IPS-18a (cell line): ENCODE data around the gene NAV3.

Experiments used
- H3K27ac ChIP-seq: one replicate; pipeline ENCODE4 v1.5.1; 2013; ENCODE audit warnings: low read length
- H3K27me3 ChIP-seq: one replicate; pipeline ENCODE4 v1.6.1; 2013; ENCODE audit warnings: mild to moderate bottlenecking, low read length; ENCODE audit not compliant: control insufficient read depth, insufficient read depth
- H3K36me3 ChIP-seq: one replicate; pipeline ENCODE4 v1.6.1; 2013; ENCODE audit warnings: low read depth, low read length; ENCODE audit not compliant: control insufficient read depth
- H3K4me1 ChIP-seq: one replicate; pipeline ENCODE4 v1.6.1; 2013; ENCODE audit warnings: low read depth, low read length; ENCODE audit not compliant: control insufficient read depth
- H3K4me3 ChIP-seq: one replicate; pipeline ENCODE4 v1.5.1; 2013; ENCODE audit warnings: low read length
- H3K9ac ChIP-seq: one replicate; pipeline ENCODE4 v1.6.1; 2013; ENCODE audit warnings: mild to moderate bottlenecking, low read length, moderate library complexity
- H3K9me3 ChIP-seq: one replicate; pipeline ENCODE4 v1.6.1; 2013; ENCODE audit warnings: low read depth, low read length; ENCODE audit not compliant: control insufficient read depth

The NAV3 gene

GRCh38 chr12:77928078-77928477 lies 97.4 kb downstream of the NAV3 start:
- H3K4me1 ChIP-seq, result peaks cover 14% of the 10 kb centered on the region
- no peak overlapping the region for H3K27ac ChIP-seq
- no peak overlapping the region for H3K9ac ChIP-seq

GRCh38 chr12:77932216-77932615 lies 101.5 kb downstream of the NAV3 start:
- H3K27me3 ChIP-seq, result no peaks in the 10 kb centered on the region
- H3K4me3 ChIP-seq, result no peak overlapping the region
- H3K4me1 ChIP-seq, result no peaks in the 10 kb centered on the region
- no peaks in the 10 kb centered on the region for H3K36me3 ChIP-seq
- no peaks in the 10 kb centered on the region for H3K9me3 ChIP-seq
- no peak overlapping the region for H3K9ac ChIP-seq
- H3K27ac ChIP-seq, result no peak overlapping the region

More at GRCh38 chr12:77928078-77928477, 97.4 kb downstream of the NAV3 start:
- Histone ChIP-seq H3K27me3 (no peaks in the 10 kb centered on the region), H3K9me3 (no peaks in the 10 kb centered on the region), H3K36me3 (no peaks in the 10 kb centered on the region), H3K4me3 (no peak overlapping the region)

- Histone ChIP-seq H3K9me3 (no peaks in the 10 kb centered on the region), H3K4me1 (no peaks in the 10 kb centered on the region), H3K27ac (no peak overlapping the region), H3K4me3 (no peak overlapping the region), H3K36me3 (no peaks in the 10 kb centered on the region), H3K27me3 (no peaks in the 10 kb centered on the region), H3K9ac (no peak overlapping the region)
These were observed 107.6 kb downstream of the NAV3 start for GRCh38 chr12:77938301-77938700.

- no peaks in the 10 kb centered on the region for H3K9me3 ChIP-seq
- H3K27me3 ChIP-seq, result no peaks in the 10 kb centered on the region
- no peak overlapping the region for H3K9ac ChIP-seq
- H3K4me1 ChIP-seq, result no peaks in the 10 kb centered on the region
- no peaks in the 10 kb centered on the region for H3K36me3 ChIP-seq
- H3K4me3 ChIP-seq, result no peak overlapping the region
- no peak overlapping the region for H3K27ac ChIP-seq
These were observed 109.3 kb downstream of the NAV3 start for GRCh38 chr12:77940011-77940423.

GRCh38 chr12:77940567-77940966 lies 109.9 kb downstream of the NAV3 start:
- Histone ChIP-seq H3K27me3 (no peaks in the 10 kb centered on the region), H3K36me3 (no peaks in the 10 kb centered on the region), H3K9ac (no peak overlapping the region), H3K4me1 (no peaks in the 10 kb centered on the region), H3K9me3 (no peaks in the 10 kb centered on the region), H3K27ac (no peak overlapping the region), H3K4me3 (no peak overlapping the region)

- no peak overlapping the region for H3K4me3 ChIP-seq
These were observed 110.7 kb downstream of the NAV3 start for GRCh38 chr12:77941401-77941800.

GRCh38 chr12:77943466-77943865 lies 112.8 kb downstream of the NAV3 start:
- H3K36me3 ChIP-seq, result no peaks in the 10 kb centered on the region
- no peaks in the 10 kb centered on the region for H3K27me3 ChIP-seq
- no peak overlapping the region for H3K27ac ChIP-seq
- H3K4me1 ChIP-seq, result no peaks in the 10 kb centered on the region
- H3K9me3 ChIP-seq, result no peaks in the 10 kb centered on the region
- no peak overlapping the region for H3K9ac ChIP-seq
- H3K4me3 ChIP-seq, result no peak overlapping the region

More at GRCh38 chr12:77941401-77941800, 110.7 kb downstream of the NAV3 start:
- no peaks in the 10 kb centered on the region for H3K36me3 ChIP-seq
- H3K27me3 ChIP-seq, result no peaks in the 10 kb centered on the region
- H3K9me3 ChIP-seq, result no peaks in the 10 kb centered on the region
- no peaks in the 10 kb centered on the region for H3K4me1 ChIP-seq
- H3K27ac ChIP-seq, result no peak overlapping the region
- no peak overlapping the region for H3K9ac ChIP-seq

- H3K9me3 ChIP-seq, result no peaks in the 10 kb centered on the region
- H3K27ac ChIP-seq, result no peak overlapping the region
- no peaks in the 10 kb centered on the region for H3K4me1 ChIP-seq
- no peak overlapping the region for H3K9ac ChIP-seq
- H3K27me3 ChIP-seq, result no peaks in the 10 kb centered on the region
- no peaks in the 10 kb centered on the region for H3K36me3 ChIP-seq
- no peak overlapping the region for H3K4me3 ChIP-seq
These were observed 115.9 kb downstream of the NAV3 start for GRCh38 chr12:77946541-77947061.

GRCh38 chr12:77947330-77947729 lies 116.6 kb downstream of the NAV3 start:
- no peaks in the 10 kb centered on the region for H3K27me3 ChIP-seq
- no peak overlapping the region for H3K27ac ChIP-seq
- H3K36me3 ChIP-seq, result no peaks in the 10 kb centered on the region
- no peak overlapping the region for H3K9ac ChIP-seq
- no peak overlapping the region for H3K4me3 ChIP-seq
- H3K9me3 ChIP-seq, result no peaks in the 10 kb centered on the region
- no peaks in the 10 kb centered on the region for H3K4me1 ChIP-seq

- Histone ChIP-seq H3K27ac (no peak overlapping the region), H3K4me3 (no peak overlapping the region), H3K9me3 (no peaks in the 10 kb centered on the region), H3K27me3 (no peaks in the 10 kb centered on the region), H3K36me3 (no peaks in the 10 kb centered on the region), H3K4me1 (no peaks in the 10 kb centered on the region), H3K9ac (no peak overlapping the region)
These were observed 117.1 kb downstream of the NAV3 start for GRCh38 chr12:77947746-77948145.

GRCh38 chr12:77949943-77950342 lies 119.2 kb downstream of the NAV3 start:
- no peak overlapping the region for H3K9ac ChIP-seq
- no peaks in the 10 kb centered on the region for H3K36me3 ChIP-seq
- H3K27me3 ChIP-seq, result no peaks in the 10 kb centered on the region
- no peaks in the 10 kb centered on the region for H3K9me3 ChIP-seq
- no peak overlapping the region for H3K27ac ChIP-seq
- H3K4me1 ChIP-seq, result no peaks in the 10 kb centered on the region
- H3K4me3 ChIP-seq, result no peak overlapping the region

- H3K4me3 ChIP-seq, result no peak overlapping the region
These were observed 123.0 kb downstream of the NAV3 start for GRCh38 chr12:77953528-77954205.

More at GRCh38 chr12:77953528-77954205, 123.0 kb downstream of the NAV3 start:
- H3K4me1 ChIP-seq, result no peaks in the 10 kb centered on the region
- H3K36me3 ChIP-seq, result no peaks in the 10 kb centered on the region
- no peak overlapping the region for H3K27ac ChIP-seq
- H3K9me3 ChIP-seq, result no peaks in the 10 kb centered on the region
- no peaks in the 10 kb centered on the region for H3K27me3 ChIP-seq
- H3K9ac ChIP-seq, result no peak overlapping the region
